ENCODE results near the gene SLC39A5. TPM values are rescaled to one million over a fixed set of nuclear protein-coding genes. Genes with fewer than 3 reads are reported as not detected.
"Not testable (repeated sequence)": the region's sequence is repeated elsewhere in the genome, so short reads cannot be mapped to it uniquely, and the experiment has no call there.

The SLC39A5 gene
- total RNA-seq, 2 donors from 2014 or later: 158 to 163 TPM

DNA sequence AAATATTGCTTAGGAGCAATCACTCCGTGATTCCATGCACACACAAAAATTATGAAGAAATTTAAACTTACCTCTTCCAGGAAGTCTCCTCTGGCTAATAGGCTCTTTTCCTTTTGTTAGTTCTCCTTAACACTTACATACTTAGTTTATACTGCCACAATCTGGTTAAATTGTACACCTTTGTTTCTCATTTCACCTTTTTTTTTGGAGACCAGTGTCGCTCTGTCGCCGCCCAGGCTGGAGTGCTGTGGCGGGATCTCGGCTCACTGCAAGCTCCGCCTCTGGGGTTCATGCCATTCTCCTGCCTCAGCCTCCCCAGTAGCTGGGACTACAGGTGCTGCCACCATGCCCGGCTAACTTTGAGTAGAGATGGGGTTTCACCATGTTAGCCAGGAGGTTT, 30.5 kb downstream of the SLC39A5 start:
- H3K36me3 ChIP-seq: no peaks in the 10 kb centered on the region
- H3K9ac ChIP-seq (ENCODE audit: low read depth in 2 of 2, low read length in 2 of 2): no peak overlapping the region
- H3K27me3 ChIP-seq: no peaks in the 10 kb centered on the region
- no peak for DNase-seq
- intact Hi-C loops (cut with DNase I): no loop called here
- H3K27ac ChIP-seq: no peak overlapping the region
- H3K4me3 ChIP-seq: no peak overlapping the region
- peaks cover 5% of the 10 kb centered on the region for H3K4me1 ChIP-seq
- H3K9me3 ChIP-seq: no peaks in the 10 kb centered on the region
- TF ChIP-seq CTCF (IDR thresholded peaks at IDR 0.05): no peak

GRCh38 chr12:56260921-56261320, 31.1 kb downstream of the SLC39A5 start:
- no peak for TF ChIP-seq CTCF (IDR thresholded peaks at IDR 0.05)
- intact Hi-C loops (cut with DNase I): no loop called here
- H3K9ac ChIP-seq (ENCODE audit: low read depth in 2 of 2, low read length in 2 of 2): no peak overlapping the region
- no peak overlapping the region for H3K4me3 ChIP-seq
- H3K36me3 ChIP-seq: no peaks in the 10 kb centered on the region
- no peak overlapping the region for H3K27ac ChIP-seq
- H3K4me1 ChIP-seq: peaks cover 5% of the 10 kb centered on the region
- H3K9me3 ChIP-seq: no peaks in the 10 kb centered on the region
- no peak for DNase-seq
- H3K27me3 ChIP-seq: no peaks in the 10 kb centered on the region

- Histone ChIP-seq H3K27me3 (no peaks in the 10 kb centered on the region), H3K27ac (no peak overlapping the region)
These were observed 31.8 kb downstream of the SLC39A5 start for GRCh38 chr12:56261503-56262232.

DNA sequence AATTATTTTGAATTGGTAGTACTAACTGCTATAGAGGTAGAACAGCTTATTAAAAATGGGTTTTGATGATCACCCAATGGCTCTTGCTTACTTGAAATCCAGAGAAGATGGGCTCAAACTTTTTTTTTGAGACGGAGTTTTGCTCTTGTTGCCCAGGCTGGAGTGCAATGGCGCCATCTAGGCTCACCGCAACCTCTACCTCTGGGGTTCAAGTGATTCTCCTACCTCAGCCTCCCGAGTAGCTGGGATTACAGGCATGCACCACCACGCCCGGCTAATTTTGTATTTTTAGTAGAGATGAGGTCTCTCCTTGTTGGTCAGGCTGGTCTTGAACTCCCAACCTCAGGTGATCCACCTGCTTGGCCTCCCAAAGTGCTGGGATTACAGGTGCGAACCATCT, 33.1 kb downstream of the SLC39A5 start:
- H3K27ac ChIP-seq; H3K9ac ChIP-seq (ENCODE audit: low read depth in 2 of 2, low read length in 2 of 2); DNase-seq; H3K9me3 ChIP-seq; H3K27me3 ChIP-seq; H3K4me3 ChIP-seq; H3K36me3 ChIP-seq; H3K4me1 ChIP-seq; intact Hi-C loops (cut with DNase I): not testable (repeated sequence)

More at GRCh38 chr12:56261503-56262232, 31.8 kb downstream of the SLC39A5 start:
- intact Hi-C loops (cut with DNase I): no loop called here
- Histone ChIP-seq H3K9me3 (no peaks in the 10 kb centered on the region), H3K9ac (ENCODE audit: low read depth in 2 of 2, low read length in 2 of 2) (no peak overlapping the region), H3K36me3 (no peaks in the 10 kb centered on the region), H3K4me1 (peaks cover 5% of the 10 kb centered on the region), H3K4me3 (no peak overlapping the region)
- DNase-seq: no peak
- no peak for TF ChIP-seq CTCF (IDR thresholded peaks at IDR 0.05)

DNA sequence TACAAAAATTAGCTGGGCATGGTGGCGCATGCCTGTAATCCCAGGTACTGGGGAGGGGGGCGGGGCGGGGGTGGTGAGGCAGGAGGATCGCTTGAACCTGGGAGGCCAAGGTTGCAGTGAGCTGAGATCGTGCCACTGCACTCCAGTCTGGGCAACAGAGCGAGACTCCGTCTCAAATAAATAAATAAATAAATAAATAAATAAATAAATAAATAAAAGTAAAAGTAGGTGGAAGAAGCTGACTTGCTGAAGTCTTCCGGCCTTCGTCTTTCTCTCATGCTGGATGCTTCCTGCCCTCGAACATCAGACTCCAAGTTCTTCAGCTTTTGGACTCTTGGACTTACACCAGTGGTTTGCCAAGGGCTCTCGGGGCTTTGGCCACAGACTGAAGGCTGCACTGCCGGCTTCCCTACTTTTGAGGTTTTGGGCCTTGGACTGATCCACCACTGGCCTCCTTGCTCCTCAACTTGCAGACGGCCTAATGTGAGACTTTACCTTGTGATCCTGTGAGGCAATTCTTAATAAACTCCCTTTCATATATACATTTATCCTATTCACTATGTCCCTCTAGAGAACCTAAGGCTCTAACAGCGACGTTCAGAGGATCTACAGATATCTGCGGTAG, 36.3 kb downstream of the SLC39A5 start:
- H3K4me1 ChIP-seq; H3K9me3 ChIP-seq; H3K27me3 ChIP-seq; intact Hi-C loops (cut with DNase I); H3K36me3 ChIP-seq: not testable (repeated sequence)
- Histone ChIP-seq H3K9ac (ENCODE audit: low read depth in 2 of 2, low read length in 2 of 2) (peak overlapping the region; percentile 74 to 91), H3K27ac (peak overlapping the region; percentile 95), H3K4me3 (peak overlapping the region; percentile 75)
- DNase-seq: peak; percentile 35

GRCh38 chr12:56266693-56267442, 37.0 kb downstream of the SLC39A5 start, which contains the start of gene COQ10A:
Gene COQ10A (plus strand): TSS chr12:56266942. CDS start chr12:56267119, 177 bp downstream.
- Histone ChIP-seq H3K4me1 (no peaks in the 10 kb centered on the region), H3K27me3 (no peaks in the 10 kb centered on the region), H3K4me3 (peak within 1 kb of the TSS; percentile 75), H3K9ac (ENCODE audit: low read depth in 2 of 2, low read length in 2 of 2) (peak within 1 kb of the TSS; percentile 74 to 91), H3K9me3 (no peaks in the 10 kb centered on the region), H3K36me3 (no peaks in the 10 kb centered on the region), H3K27ac (peak within 1 kb of the TSS; percentile 95)
- intact Hi-C loops (cut with DNase I): no loop called here
- TF ChIP-seq CTCF (IDR thresholded peaks at IDR 0.05): peak; percentile 65
- DNase-seq: peak; percentile 93

All from colonic mucosa (tissue), 4 donors.